ENCODE measurements around the gene BOLA3.

- no peak for TF ChIP-seq CTCF (conservative IDR thresholded peaks at IDR 0.05 in 1 of 2, IDR thresholded peaks at IDR 0.05 in 1 of 2; ENCODE audit: low read depth in 1 of 2, low read length in 2 of 2)
- TF ChIP-seq EZH2 (IDR thresholded peaks at IDR 0.05; ENCODE audit: low read length, missing control alignments) = no peak
These were observed 37.2 kb downstream of the BOLA3 start for GRCh38 chr2:74110537-74110936.

Data from fibroblast of lung (primary cell).